ENCODE data around the gene ICAM5. TPM values are rescaled to one million over a fixed set of nuclear protein-coding genes. Genes with fewer than 3 reads are reported as not detected.
A peak's percentile ranks its signal among the peaks of the same experiment; 100 is the strongest.

Gene ICAM5
- total and polyA plus RNA-seq, 9 of the 15 experiments (the other 6 are each of a cell fraction or from before 2014, with no cell fraction given) = 0.10 to 114 (median 13.7) TPM

DNA sequence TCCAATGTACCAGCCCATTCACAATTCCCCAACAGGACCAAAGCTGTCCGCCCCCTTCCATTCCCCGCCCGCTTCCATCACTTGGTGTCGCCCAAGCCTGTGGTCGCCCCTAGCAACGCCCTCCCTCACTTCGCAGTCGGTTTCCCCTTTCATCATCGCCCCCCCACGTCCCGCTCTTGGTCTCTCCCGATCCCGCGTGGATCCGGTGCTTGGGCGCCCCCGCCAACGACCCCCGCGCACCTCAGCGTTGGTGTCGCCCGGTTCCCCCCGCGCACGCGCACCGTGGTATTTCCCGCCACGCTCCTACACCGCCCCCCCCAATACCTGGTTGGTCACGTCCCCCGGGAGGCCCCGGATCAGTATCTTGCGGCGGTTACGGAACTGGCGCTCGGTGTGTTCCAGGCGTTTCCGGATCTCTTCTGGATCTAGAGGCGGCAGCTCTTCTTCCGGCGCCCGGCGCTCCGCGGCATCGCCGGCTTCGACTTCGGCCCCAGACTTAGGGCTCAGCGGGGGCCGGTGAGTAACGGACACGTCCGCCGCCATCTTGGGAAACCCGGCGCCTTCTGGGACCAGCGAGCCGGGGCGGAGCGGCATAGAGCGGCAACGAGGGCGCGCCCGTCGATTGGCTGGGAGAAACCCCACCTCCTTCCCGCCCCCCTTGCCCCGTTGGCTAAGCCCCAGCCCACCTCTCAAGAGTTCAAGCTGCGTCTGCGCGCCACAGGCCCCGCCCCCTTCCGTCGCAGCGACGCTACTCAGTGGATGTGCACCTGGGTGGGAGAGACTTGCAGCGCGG is 43.4 kb downstream of the ICAM5 start, which contains the start of gene RAVER1 (continued):
- TF ChIP-seq TOE1 (IDR thresholded peaks at IDR 0.05; ENCODE audit: borderline replicate concordance) = peak; percentile 86
- TF ChIP-seq TOE1 (CRISPR knock-in tag; IDR thresholded peaks at IDR 0.05; ENCODE audit: borderline replicate concordance, low read depth) = 0 out of 2 replicates have a peak, but pooled peaks have one; percentile 95
- TF ChIP-seq ZNF583 (CRISPR knock-in tag; IDR thresholded peaks at IDR 0.05) = no peak
- TF ChIP-seq CREM (IDR thresholded peaks at IDR 0.05; ENCODE audit: low read depth) = peak; percentile 78
- peak; percentile 97 for TF ChIP-seq SUPT5H (IDR thresholded peaks at IDR 0.05)
- TF ChIP-seq, protein P1, sequence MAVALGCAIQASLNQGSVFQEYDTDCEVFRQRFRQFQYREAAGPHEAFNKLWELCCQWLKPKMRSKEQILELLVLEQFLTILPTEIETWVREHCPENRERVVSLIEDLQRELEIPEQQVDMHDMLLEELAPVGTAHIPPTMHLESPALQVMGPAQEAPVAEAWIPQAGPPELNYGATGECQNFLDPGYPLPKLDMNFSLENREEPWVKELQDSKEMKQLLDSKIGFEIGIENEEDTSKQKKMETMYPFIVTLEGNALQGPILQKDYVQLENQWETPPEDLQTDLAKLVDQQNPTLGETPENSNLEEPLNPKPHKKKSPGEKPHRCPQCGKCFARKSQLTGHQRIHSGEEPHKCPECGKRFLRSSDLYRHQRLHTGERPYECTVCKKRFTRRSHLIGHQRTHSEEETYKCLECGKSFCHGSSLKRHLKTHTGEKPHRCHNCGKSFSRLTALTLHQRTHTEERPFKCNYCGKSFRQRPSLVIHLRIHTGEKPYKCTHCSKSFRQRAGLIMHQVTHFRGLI (CRISPR knock-in tag; IDR thresholded peaks at IDR 0.05) = no peak
- TF ChIP-seq, protein P2, sequence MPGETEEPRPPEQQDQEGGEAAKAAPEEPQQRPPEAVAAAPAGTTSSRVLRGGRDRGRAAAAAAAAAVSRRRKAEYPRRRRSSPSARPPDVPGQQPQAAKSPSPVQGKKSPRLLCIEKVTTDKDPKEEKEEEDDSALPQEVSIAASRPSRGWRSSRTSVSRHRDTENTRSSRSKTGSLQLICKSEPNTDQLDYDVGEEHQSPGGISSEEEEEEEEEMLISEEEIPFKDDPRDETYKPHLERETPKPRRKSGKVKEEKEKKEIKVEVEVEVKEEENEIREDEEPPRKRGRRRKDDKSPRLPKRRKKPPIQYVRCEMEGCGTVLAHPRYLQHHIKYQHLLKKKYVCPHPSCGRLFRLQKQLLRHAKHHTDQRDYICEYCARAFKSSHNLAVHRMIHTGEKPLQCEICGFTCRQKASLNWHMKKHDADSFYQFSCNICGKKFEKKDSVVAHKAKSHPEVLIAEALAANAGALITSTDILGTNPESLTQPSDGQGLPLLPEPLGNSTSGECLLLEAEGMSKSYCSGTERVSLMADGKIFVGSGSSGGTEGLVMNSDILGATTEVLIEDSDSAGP (CRISPR knock-in tag; IDR thresholded peaks at IDR 0.05) = peak; percentile 81; the same call in 1 of the 2 replicates
- TF ChIP-seq, protein P3, sequence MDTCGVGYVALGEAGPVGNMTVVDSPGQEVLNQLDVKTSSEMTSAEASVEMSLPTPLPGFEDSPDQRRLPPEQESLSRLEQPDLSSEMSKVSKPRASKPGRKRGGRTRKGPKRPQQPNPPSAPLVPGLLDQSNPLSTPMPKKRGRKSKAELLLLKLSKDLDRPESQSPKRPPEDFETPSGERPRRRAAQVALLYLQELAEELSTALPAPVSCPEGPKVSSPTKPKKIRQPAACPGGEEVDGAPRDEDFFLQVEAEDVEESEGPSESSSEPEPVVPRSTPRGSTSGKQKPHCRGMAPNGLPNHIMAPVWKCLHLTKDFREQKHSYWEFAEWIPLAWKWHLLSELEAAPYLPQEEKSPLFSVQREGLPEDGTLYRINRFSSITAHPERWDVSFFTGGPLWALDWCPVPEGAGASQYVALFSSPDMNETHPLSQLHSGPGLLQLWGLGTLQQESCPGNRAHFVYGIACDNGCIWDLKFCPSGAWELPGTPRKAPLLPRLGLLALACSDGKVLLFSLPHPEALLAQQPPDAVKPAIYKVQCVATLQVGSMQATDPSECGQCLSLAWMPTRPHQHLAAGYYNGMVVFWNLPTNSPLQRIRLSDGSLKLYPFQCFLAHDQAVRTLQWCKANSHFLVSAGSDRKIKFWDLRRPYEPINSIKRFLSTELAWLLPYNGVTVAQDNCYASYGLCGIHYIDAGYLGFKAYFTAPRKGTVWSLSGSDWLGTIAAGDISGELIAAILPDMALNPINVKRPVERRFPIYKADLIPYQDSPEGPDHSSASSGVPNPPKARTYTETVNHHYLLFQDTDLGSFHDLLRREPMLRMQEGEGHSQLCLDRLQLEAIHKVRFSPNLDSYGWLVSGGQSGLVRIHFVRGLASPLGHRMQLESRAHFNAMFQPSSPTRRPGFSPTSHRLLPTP (IDR thresholded peaks at IDR 0.05; ENCODE audit: borderline replicate concordance, extremely low read depth, insufficient read length) = no peak
- TF ChIP-seq ZNF584 (CRISPR knock-in tag; IDR thresholded peaks at IDR 0.05; ENCODE audit: low read depth) = no peak
- TF ChIP-seq RBM17 (IDR thresholded peaks at IDR 0.05; ENCODE audit: borderline replicate concordance, low read depth, low read length) = no peak
- TF ChIP-seq BHLHE40 (IDR thresholded peaks at IDR 0.05; ENCODE audit: low read length) = peak; percentile 83
- peak; percentile 6; the same call in 1 of the 2 replicates for TF ChIP-seq NCOR1 (IDR thresholded peaks at IDR 0.05)
- peak; percentile 73; the same call in 1 of the 2 replicates for TF ChIP-seq BMI1 (IDR thresholded peaks at IDR 0.05; ENCODE audit: low read length)
- TF ChIP-seq HNRNPLL (IDR thresholded peaks at IDR 0.05; ENCODE audit: low read depth, low read length, poor library complexity, severe bottlenecking) = peak; percentile 94
- TF ChIP-seq POLR2G (IDR thresholded peaks at IDR 0.05; ENCODE audit: low read depth, low read length) = peak; percentile 99
- peak; percentile 88 for TF ChIP-seq PML (IDR thresholded peaks at IDR 0.05; ENCODE audit: low read length)
- peak; percentile 89 for TF ChIP-seq TCF7L2 (IDR thresholded peaks at IDR 0.05; ENCODE audit: low read depth, low read length)
- TF ChIP-seq, protein P4, sequence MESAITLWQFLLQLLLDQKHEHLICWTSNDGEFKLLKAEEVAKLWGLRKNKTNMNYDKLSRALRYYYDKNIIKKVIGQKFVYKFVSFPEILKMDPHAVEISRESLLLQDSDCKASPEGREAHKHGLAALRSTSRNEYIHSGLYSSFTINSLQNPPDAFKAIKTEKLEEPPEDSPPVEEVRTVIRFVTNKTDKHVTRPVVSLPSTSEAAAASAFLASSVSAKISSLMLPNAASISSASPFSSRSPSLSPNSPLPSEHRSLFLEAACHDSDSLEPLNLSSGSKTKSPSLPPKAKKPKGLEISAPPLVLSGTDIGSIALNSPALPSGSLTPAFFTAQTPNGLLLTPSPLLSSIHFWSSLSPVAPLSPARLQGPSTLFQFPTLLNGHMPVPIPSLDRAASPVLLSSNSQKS (CRISPR knock-in tag; IDR thresholded peaks at IDR 0.05) = no peak
- TF ChIP-seq, protein P5, sequence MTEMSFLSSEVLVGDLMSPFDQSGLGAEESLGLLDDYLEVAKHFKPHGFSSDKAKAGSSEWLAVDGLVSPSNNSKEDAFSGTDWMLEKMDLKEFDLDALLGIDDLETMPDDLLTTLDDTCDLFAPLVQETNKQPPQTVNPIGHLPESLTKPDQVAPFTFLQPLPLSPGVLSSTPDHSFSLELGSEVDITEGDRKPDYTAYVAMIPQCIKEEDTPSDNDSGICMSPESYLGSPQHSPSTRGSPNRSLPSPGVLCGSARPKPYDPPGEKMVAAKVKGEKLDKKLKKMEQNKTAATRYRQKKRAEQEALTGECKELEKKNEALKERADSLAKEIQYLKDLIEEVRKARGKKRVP (CRISPR knock-in tag; IDR thresholded peaks at IDR 0.05) = peak; percentile 46; the same call in 1 of the 2 replicates

All from K562 (cell line).